Measurements from ENCODE around the gene RTN4.

DNA sequence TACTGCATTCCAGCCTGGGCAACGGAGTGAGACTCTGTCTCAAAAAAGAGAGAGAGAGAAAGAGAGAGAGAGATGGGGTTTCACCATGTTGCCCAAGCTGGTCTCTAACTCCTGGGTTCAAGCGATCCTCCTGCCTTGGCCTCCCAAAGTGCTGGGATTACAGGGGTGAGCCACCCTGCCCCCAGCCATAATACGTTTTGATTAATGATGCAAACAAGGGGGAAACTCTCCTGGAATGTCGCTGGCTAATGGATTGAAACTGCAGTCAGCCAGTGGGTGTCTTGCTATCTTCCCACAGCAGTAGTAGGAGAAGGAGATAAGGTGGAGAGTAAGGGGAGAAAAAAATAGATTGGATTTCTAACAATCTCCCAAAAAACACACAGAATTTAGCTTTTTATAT lies 9.5 kb upstream of the RTN4 start:
- TF ChIP-seq CTCF (IDR thresholded peaks at IDR 0.05) (no peak), POLR2AphosphoS5 (IDR thresholded peaks at IDR 0.05; ENCODE audit: insufficient read depth in 1 of 2, low read depth in 1 of 2) (no peak)
